ENCODE measurements around the gene TBC1D2B. TPM values are rescaled to one million over a fixed set of nuclear protein-coding genes. Genes with fewer than 3 reads are reported as not detected.

Gene TBC1D2B
- total RNA-seq, 1 experiment from 2014 or later, result 5.2 TPM

DNA sequence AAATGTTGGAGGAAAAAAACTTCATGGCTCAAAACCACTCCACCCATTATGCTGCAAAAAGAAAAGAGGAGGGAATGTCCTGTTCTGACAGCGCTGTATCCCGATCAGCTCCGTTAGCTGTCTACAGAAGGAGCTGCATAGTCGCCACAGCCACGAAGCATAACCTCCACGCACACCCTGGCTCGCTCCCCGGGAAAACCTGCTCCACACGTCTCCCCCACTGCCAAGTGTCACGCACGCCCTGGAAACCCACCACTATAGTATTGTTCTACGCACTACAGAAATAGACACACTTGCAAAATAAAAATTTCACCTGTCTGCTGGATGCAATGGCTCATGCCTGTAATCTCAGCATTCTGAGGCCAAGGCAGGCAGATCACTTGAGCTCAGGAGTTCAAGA, 55.8 kb downstream of the TBC1D2B start:
- DNase-seq (ENCODE audit: low read depth), result no peak
- in situ Hi-C loops (cut with HindIII; ENCODE audit: low pct_unique_long_range_greater_than_20kb, low sequenced_read_pairs), result no loop called here

DNA sequence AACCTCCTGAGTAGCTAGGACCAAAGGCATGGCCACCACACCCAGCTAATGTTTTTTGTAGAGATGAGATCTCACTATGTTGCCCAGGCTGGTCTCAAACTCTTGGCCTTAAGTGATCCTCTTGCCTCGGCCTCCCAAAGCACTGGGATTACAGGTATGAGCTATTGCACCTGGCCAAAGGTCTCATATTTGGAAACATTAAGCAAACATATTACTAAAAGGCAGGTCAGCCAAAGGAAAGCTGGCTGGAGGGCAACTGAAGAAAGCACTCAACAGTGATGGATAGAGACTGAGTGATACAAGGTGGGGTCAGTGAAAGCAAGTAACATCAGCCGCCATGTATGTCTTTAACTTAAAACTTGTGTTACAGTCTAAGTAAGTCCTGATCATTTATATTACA, 57.5 kb downstream of the TBC1D2B start:
- no peak for DNase-seq (ENCODE audit: low read depth)
- in situ Hi-C loops (cut with HindIII; ENCODE audit: low pct_unique_long_range_greater_than_20kb, low sequenced_read_pairs), result no loop called here

DNA sequence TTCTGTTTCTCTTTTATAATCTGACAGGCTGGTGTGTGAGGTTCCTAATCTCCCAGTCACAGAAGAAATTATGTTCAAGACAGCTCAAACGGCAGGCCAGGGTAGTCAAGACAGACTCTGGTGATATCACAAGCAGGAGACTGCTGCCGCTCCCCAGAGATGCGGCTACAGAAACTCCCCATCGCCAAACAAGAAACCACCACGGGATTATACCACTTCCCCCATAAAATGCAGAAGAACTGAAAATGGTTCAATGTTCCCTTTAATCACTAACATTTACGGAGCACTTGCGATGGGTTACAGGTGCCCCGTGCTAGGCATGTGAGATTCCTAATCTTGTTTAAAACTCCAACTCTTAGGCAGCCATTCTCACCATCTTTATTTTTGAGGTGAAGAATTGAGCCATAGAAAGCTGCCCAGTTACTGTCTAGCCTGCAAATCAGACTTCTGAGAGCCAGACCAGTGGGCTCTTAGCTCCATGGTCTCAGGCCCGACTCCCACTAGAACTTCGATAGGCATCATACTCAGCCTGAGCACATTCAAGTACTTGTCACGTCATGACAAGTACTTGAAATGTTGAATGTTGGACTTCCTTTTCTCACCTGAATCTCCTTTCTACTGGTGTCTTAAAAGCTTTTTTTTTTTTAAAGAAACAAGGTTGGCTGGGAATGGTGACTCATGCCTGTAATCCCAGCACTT, 58.4 kb downstream of the TBC1D2B start:
- in situ Hi-C loops (cut with HindIII; ENCODE audit: low pct_unique_long_range_greater_than_20kb, low sequenced_read_pairs), result no loop called here

DNA sequence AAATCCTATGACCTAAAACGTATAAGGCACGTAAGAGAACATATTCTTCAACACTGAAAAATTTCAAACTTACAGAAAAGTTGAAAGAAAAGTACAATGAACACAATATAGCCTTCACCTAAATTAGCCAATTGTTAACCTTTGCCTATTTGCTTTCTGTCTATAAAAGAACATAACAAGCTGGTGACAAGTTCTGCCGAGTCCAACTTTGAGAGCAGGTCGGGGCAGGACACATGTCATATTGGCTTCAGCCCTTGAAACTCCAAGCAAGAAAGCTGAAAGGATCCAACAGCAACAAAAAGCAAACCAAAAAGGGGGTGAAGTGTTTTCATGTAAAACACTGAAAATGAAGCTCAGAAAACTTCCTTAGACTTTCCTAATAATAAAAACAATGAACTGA, 59.1 kb downstream of the TBC1D2B start:
- no peak for DNase-seq (ENCODE audit: low read depth)
- in situ Hi-C loops (cut with HindIII; ENCODE audit: low pct_unique_long_range_greater_than_20kb, low sequenced_read_pairs), result no loop called here

More for the DNA sequence above, 58.4 kb downstream of the TBC1D2B start:
- DNase-seq (ENCODE audit: low read depth), result no peak

GRCh38 chr15:78016860-78017259, 60.7 kb downstream of the TBC1D2B start:
- in situ Hi-C loops (cut with HindIII; ENCODE audit: low pct_unique_long_range_greater_than_20kb, low sequenced_read_pairs), result no loop called here
- no peak for DNase-seq (ENCODE audit: low read depth)

DNA sequence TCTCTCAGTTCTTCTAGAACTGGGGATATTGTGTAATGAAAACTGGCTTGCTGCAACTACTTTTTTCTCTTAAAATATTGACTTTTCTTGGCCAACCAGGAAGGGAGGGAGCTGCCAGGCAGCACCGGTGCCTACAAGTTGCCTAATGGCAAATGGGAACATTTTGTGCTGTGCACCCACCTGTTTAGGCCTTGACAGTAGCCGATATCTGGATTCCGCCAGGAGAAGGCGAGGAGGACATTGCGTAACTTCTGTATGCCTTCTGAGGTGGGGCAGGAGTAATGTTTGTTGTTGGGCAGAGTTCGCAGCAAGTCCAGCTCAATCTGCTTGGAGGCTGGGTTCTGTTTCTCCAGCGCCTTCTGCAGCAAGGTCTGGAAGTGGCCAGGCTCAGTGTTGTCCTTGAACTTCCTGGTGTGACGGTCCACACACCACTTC, 64.9 kb downstream of the TBC1D2B start:
- in situ Hi-C loops (cut with HindIII; ENCODE audit: low pct_unique_long_range_greater_than_20kb, low sequenced_read_pairs), result no loop called here
- no peak for DNase-seq (ENCODE audit: low read depth)

DNA sequence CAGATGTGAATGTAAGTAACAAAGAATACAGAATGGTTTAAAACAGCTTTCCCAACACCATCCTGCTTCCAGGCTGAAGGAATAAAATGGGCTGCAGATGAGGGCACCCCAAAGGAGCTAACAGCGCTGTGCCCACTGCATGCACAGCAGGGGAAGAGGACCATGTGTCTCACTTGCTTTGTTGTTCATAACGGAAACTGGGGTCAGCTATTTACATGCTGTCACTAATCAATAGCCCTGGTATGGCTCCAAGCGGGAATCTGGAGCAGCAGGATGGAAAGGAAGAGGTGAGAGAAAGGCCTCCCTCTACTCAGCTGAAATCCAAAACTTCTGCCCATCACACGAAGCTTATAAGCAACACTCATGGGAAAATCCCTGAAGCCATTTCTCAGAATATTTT, 67.4 kb downstream of the TBC1D2B start:
- in situ Hi-C loops (cut with HindIII; ENCODE audit: low pct_unique_long_range_greater_than_20kb, low sequenced_read_pairs), result no loop called here
- DNase-seq (ENCODE audit: low read depth), result no peak

DNA sequence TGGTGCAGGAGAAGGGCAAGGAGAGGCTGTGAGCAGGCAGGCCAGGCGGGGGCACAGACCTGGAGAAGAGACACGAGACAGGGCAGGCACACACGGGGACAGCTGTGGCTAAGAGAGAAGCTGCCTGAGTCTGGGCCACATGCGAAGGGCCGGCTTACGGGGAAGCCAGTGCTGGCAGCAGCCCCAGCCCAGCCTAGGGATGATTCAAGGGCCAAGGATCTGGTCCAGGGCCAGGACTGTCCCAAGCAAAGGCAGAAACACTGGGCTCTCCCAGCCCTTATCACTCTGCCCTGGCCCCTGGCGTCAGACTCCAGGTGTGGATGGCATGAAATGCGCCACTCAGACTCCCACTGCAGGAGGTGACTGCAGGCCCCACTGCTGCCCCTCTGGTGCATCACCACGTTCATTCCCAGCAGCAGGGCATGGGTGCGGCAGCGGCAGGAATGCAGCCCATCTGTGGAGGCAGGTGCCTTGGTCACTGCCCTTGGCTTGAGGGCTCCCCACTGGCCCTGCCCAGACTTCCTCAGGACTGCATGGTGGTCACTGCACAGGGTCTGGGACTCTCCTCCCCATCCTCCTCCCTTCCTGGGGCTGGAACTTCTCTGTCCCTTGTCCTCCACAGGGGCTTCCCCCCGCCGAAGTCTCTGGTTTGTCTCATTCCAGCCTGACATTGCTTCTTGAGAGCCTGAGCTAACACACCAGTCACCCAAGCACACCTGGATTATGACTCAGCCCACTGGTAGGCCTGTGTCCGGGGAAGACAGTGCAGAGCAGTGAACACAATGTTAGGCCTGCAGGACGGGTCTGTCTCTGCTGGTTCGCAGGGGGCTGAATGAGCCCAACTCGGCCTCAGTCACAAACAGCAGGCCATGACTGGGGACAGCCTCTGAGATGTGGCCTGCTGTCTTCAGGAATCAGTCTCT, 69.3 kb downstream of the TBC1D2B start:
- in situ Hi-C loops (cut with HindIII; ENCODE audit: low pct_unique_long_range_greater_than_20kb, low sequenced_read_pairs), result no loop called here
- no peak for DNase-seq (ENCODE audit: low read depth)

- in situ Hi-C loops (cut with HindIII; ENCODE audit: low pct_unique_long_range_greater_than_20kb, low sequenced_read_pairs), result no loop called here
- no peak for DNase-seq (ENCODE audit: low read depth)
Measured at GRCh38 chr15:78007211-78007931, 70.1 kb downstream of the TBC1D2B start.

DNA sequence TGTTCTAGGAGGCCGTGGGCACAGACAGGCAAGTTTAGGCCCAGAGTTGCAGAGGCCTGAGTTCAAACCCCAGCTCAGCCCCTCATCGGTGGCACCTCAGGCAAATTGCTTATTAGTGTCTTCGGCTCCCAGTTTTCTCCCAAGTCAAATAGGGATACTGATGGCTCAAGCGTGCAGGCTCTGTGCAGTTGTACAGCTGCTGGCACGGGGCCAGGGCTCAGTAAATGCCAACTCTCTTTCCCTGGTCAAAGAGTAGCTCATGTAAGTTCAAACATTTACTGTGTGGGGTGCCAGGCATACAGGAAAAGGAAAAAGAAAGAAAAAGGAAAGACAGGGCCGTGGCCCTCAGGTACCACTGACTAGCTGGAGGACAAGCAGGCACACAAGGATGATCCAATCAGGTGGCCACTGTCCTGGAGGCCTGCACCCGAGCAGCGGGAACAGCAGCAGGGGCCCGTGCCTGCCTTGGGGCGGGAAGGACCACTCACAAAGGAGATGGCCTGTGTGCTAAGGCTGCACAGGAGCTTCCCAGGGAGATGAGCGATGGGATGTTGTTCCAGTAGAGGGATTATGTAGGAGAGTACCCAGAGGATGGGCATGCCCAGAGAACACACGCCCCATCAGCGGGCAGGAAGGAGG, 70.8 kb downstream of the TBC1D2B start:
- in situ Hi-C loops (cut with HindIII; ENCODE audit: low pct_unique_long_range_greater_than_20kb, low sequenced_read_pairs), result no loop called here
- DNase-seq (ENCODE audit: low read depth), result no peak

GRCh38 chr15:78004919-78005634, 72.4 kb downstream of the TBC1D2B start:
- DNase-seq (ENCODE audit: low read depth), result no peak

DNA sequence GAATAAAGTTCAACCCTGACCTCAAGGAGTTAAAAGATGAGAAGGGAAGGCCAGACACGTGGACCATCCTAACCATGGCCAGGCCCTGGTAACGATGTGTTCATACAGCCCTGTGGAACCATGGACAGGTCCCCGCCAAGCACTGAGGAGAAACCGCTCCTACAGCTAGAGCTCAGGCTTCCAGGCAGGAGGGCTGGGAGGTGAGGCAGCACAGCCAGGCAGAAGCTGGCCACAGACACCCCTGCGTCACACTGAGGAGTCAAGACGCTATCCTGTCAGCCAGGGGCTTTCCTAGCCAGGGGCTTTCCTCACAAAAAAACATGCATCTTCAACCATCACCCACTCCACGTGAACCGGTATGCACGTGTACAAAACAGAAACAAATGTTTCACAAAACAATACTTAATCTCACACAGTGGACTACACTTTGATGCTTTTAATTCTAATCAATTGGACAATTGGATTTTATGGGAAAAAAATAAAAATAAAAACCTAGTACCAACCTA, 73.2 kb downstream of the TBC1D2B start:
- in situ Hi-C loops (cut with HindIII; ENCODE audit: low pct_unique_long_range_greater_than_20kb, low sequenced_read_pairs), result no loop called here
- no peak for DNase-seq (ENCODE audit: low read depth)

More at GRCh38 chr15:78004919-78005634, 72.4 kb downstream of the TBC1D2B start:
- in situ Hi-C loops (cut with HindIII; ENCODE audit: low pct_unique_long_range_greater_than_20kb, low sequenced_read_pairs), result no loop called here

- no peak for DNase-seq (ENCODE audit: low read depth)
- in situ Hi-C loops (cut with HindIII; ENCODE audit: low pct_unique_long_range_greater_than_20kb, low sequenced_read_pairs), result no loop called here
Measured at GRCh38 chr15:78003539-78004008, 73.9 kb downstream of the TBC1D2B start.

- in situ Hi-C loops (cut with HindIII; ENCODE audit: low pct_unique_long_range_greater_than_20kb, low sequenced_read_pairs), result no loop called here
- DNase-seq (ENCODE audit: low read depth), result no peak
Measured at GRCh38 chr15:78002996-78003395, 74.5 kb downstream of the TBC1D2B start.

DNA sequence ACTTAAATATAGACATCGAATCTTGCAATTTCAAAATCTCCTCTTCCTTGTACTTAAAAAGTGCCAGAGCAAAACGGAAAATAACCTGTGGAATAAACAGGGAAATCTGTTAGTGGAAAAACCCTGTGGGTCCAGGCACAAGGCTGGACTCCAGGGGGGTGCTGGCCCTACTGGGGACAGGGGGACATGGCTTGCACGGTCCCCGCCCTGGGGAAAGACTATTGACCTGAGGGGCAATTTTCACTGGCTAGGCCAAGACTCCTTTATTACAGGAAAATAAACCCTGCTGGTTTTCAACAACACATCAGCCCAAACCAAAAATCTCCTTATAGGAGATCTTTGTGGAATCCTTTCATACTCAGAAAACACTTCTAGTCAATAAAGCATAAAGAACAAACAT, 75.9 kb downstream of the TBC1D2B start:
- in situ Hi-C loops (cut with HindIII; ENCODE audit: low pct_unique_long_range_greater_than_20kb, low sequenced_read_pairs), result no loop called here
- no peak for DNase-seq (ENCODE audit: low read depth)

GRCh38 chr15:78000927-78001249, 76.6 kb downstream of the TBC1D2B start:
- no peak for DNase-seq (ENCODE audit: low read depth)
- in situ Hi-C loops (cut with HindIII; ENCODE audit: low pct_unique_long_range_greater_than_20kb, low sequenced_read_pairs), result no loop called here

DNA sequence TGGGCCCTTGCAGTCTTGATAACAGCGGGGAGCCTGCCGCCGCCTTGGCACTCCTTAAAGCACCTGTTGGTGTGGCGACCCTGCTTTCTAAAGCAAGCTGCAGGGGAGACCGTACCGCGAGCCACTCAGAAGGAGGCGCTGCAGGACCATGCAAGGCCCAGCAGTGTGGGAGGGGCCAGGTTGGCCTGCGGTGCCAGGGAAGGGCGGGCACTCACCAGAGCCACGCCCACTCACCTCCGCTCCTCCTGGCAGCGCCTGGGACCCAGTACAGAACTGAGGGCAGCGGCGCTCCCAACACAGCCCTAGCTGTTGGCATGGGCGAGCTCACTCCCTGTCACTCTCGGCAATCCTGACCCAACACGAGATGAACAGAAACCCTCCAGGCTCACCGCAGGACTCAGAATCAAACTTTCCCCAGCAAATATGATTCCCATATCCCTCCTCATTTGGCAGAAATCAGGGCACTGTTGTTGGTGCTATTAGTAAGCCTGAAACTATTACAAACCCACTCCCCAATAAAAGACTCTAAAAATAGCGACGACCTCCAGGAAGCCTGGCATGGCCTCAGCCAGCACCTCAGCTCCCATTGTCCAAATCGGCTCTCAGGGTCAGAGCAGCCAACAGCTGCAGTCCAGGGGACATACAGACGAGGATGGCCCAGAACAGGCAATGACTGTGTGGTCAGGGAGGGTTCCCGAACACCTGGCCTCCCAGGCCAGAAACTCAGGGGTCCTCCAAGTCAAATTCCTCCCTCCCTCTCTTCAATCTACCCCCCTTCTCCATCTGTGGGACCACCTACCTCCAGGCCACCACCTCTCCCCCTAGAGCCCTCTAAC, 77.2 kb downstream of the TBC1D2B start:
- in situ Hi-C loops (cut with HindIII; ENCODE audit: low pct_unique_long_range_greater_than_20kb, low sequenced_read_pairs), result no loop called here
- DNase-seq (ENCODE audit: low read depth), result peak; percentile 68

All from Caki2 (cell line).